Omental fat pad (tissue), 4 donors: ENCODE measurements around the gene ERC2. TPM values are rescaled to one million over a fixed set of nuclear protein-coding genes. Genes with fewer than 3 reads are reported as not detected.

Experiments used
- ATAC-seq: fragments of 150-250 bp; one replicate; pipeline ENCODE4 v1.9.1; 2016; ENCODE audit warnings: mild to moderate bottlenecking, moderate library complexity; ENCODE audit not compliant: low FRiP score
- DNase-seq: peaks from one replicate; pipeline ENCODE4 v3.0.0-alpha.2; 2019; ENCODE audit warnings: low spot score
- CTCF ChIP-seq, 3 donors: fragments of 450-650 bp; IDR thresholded peaks; one replicate each; pipeline ENCODE4 v1.5.1; 2016 to 2017; ENCODE audit warnings: antibody characterized with exemption in 3 of 3, mild to moderate bottlenecking in 3 of 3, moderate library complexity in 2 of 3
- total RNA-seq, 4 donors: library from RNA; depleted of rRNA; stranded (reverse); fragments of >200 nt; gene quantifications; one replicate each; pipeline ENCODE4 v1.1.0, GENCODE V29; 2016

Gene ERC2
- total RNA-seq, 4 donors from 2014 or later: 0.75 to 4.2 (median 2.3) TPM; not detected in 1

DNA sequence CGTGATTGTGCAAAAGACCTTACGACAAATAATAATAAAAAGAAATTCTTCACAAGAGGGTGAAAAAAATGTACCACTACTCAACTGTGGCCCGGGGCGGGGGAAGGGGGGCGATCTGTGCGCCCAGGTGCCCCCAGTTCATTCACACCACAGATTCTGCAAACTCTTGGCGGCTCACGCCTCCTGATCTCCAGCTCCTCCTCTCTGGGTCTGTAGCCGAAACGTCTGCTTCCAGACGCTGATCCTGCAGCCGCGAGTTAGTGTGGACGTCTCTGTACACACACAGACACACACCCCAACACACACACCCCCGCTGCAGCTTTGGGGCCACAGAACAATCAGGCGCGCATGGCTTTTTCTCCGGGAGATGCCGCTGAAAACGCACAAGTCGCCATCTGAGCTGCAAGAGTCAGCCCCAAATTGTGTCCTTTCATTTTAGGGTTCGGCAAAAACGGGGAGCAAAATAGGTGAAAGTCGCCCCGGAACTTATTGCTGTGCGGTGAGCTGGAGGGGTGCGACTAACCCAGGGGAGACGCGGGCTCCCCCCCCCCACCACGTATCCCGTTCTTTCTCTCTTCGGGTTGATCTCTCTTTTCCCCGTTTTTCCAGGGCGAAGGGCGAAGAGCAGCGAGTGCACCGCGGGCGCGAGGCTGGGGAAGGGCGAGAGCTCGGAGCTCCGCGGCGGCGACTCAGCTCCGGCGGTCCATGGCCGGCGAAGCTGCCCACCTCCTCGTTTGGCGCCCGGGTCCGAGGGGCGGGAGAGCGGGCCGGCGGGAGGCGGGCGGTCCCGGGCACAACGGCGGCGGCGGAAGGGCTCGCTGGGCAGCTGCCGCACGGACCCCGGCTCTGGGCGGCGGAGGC, 980.7 kb downstream of the ERC2 start:
- TF ChIP-seq CTCF (IDR thresholded peaks at IDR 0.05): no peak
- DNase-seq: no peak
- ATAC-seq: no peak

DNA sequence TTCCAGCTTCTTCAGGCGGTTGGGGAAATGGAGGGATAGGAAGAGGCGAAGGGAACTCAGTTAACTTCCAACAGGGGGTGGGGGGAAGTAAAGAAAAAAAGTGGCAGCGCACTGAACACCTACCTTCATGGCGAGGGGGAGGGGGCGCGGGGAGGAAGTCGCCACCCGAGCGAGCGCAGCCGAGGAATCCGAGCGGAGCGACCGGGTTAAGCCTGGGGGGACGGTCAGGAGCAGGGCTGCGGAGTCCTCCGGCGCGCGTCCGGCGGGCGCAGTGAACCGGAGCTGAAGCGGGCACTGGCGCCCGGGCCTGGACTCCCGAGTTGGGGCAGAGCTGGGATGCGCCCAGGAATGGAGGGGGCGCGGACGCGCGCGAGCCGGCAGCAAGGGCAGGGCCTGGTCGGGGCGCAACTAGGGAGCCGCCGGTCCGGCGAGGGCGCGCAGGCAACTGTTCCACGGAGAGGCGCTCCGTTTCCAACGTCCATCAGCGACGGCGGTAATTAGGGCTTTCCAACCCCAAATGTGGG, 981.3 kb downstream of the ERC2 start, which contains the start of gene WNT5A:
WNT5A (minus strand) TSS at position 450 of the 524 bp plus-strand sequence; CDS start at position 129, 321 bp downstream.
- ATAC-seq (peak; percentile 20), DNase-seq (no peak)

GRCh38 chr3:55486101-55486856, 982.0 kb downstream of the ERC2 start:
- peak; percentile 3 for ATAC-seq
- peak; percentile 35 for DNase-seq

More for the DNA sequence above, 981.3 kb downstream of the ERC2 start, which contains the start of gene WNT5A:
- no peak for TF ChIP-seq CTCF (IDR thresholded peaks at IDR 0.05)

DNA sequence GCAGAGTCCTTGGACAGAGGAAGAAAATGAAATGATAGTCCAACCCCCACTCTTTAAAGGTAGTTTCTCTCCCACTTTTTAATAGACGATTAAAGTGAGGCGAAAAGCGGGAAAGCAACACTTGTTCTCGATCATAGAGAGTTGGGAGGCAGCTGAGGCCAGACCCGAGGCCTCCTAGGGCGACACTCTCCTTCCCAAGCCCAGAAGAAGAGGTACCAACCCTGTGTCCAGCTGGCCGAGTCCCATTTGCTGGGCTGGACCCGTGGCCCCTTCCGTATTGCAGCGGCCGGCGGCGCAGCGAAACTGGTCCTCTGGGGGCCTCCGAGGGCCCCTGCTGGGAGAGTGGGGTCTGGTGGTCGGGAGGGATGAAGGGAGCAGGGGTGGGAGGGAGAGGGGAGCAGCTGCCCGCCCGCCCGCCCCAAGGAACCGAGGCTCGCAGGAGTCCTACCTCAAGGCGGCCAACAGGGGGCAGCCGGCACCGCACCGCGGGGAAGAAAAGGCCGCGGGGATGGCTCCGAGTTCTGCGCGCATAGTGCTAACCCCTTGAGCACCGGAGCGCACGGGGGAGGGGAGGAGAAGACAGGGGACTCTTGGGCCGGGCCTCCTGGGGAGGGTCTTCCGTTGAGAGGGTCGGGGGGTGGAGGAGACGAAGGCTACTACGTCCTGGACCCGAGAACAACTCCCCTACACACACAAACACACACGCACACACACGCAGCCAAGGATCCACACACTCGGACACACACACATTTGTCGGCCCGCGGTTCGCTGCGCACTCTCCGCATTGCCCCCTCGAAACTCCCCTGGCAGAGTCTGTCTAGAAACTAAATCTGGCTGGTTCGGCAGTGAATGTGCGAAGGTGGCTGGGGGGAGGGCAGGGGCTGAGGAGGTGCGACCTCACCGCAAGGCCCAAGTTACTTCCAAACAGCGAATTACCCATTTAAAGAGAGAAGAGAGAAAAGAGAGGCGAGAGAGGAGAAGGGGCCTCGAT, 983.2 kb downstream of the ERC2 start:
- DNase-seq (no peak), ATAC-seq (peak; percentile 67)
- TF ChIP-seq CTCF (IDR thresholded peaks at IDR 0.05): no peak

More at GRCh38 chr3:55486101-55486856, 982.0 kb downstream of the ERC2 start:
- no peak for TF ChIP-seq CTCF (IDR thresholded peaks at IDR 0.05)

- TF ChIP-seq CTCF (IDR thresholded peaks at IDR 0.05): no peak
- DNase-seq (no peak), ATAC-seq (no peak)
Measured at GRCh38 chr3:55484191-55484689, 984.0 kb downstream of the ERC2 start.
